A549 (cell line): ENCODE results near the gene RUNX1. TPM values are rescaled to one million over a fixed set of nuclear protein-coding genes. Genes with fewer than 3 reads are reported as not detected.

Experiments
- ATAC-seq, 2 experiments: fragments of 200-7000 bp in 1 of 2; fragments of >200 bp in 1 of 2; cut with Nextera tagmentation in 1 of 2; cut with Tn5 transposase in 1 of 2; 3 replicates each; pipeline versions ENCODE4 v1.8.0 to v1.9.1; 2018 to 2020; ENCODE audit warnings: mild to moderate bottlenecking in 1 of 2, moderate library complexity in 1 of 2
- CTCF ChIA-PET: fragments of 300-600 bp; sonication (Branson Sonifier 250); formaldehyde crosslinking; extraction: SDS; loops from one replicate; lab custom pipeline; 2021; ENCODE audit warnings: antibody characterized with exemption, inconsistent platforms; lab: Yijun Ruan, JAX
- POLR2A ChIA-PET: fragments of 350-600 bp; formaldehyde crosslinking; extraction: SDS; loops from one replicate; lab custom pipeline; 2021; ENCODE audit warnings: antibody characterized with exemption, inconsistent platforms; lab: Yijun Ruan, JAX
- DNase-seq, 2 experiments: peaks; one replicate each; pipeline versions ENCODE4 v3.0.0 to v3.0.0-alpha.2; 2011 to 2016; ENCODE audit warnings: low read depth in 1 of 2, low spot score in 1 of 2
- FAIRE-seq: peaks from 2 replicates; lab custom pipeline; 2011; peaks lifted over from hg19 to GRCh38; lab: Jason Lieb, UNC
- H3K27ac ChIP-seq, 2 experiments: fragments of >200 bp; sonication (Bioruptor Twin); formaldehyde crosslinking; 3 replicates each; pipeline ENCODE4 v1.5.1; 2016 to 2017
- H3K4me1 ChIP-seq: fragments of >200 bp; sonication (Bioruptor Twin); formaldehyde crosslinking; 3 replicates; pipeline ENCODE4 v1.6.1; 2016
- H3K4me2 ChIP-seq: fragments of >200 bp; sonication (Bioruptor Twin); formaldehyde crosslinking; 3 replicates; pipeline ENCODE4 v1.6.1; 2016
- H3K4me3 ChIP-seq: fragments of >200 bp; sonication (Bioruptor Twin); formaldehyde crosslinking; 3 replicates; pipeline ENCODE4 v1.5.1; 2016
- H3K9me3 ChIP-seq: fragments of >200 bp; sonication (Bioruptor Twin); formaldehyde crosslinking; 3 replicates; pipeline ENCODE4 v1.6.1; 2016
- CBX2 ChIP-seq: fragments of 200-600 bp; sonication (generic); IDR thresholded peaks from 2 replicates; pipeline ENCODE4 v1.6.1; 2016; ENCODE audit warnings: low read depth, mild to moderate bottlenecking, borderline replicate concordance
- CEBPB ChIP-seq, 2 experiments: fragments of >200 bp in 1 of 2; sonication (Bioruptor Twin) in 1 of 2; formaldehyde crosslinking in 1 of 2; IDR thresholded peaks; 2 replicates each; pipeline ENCODE4 v1.6.1; 2012 to 2016
- CHD4 ChIP-seq: fragments of 200-600 bp; sonication (generic); IDR thresholded peaks from 2 replicates; pipeline ENCODE4 v1.6.1; 2016; ENCODE audit warnings: antibody characterized with exemption, mild to moderate bottlenecking, borderline replicate concordance
- EP300 ChIP-seq, 2 experiments: fragments of >200 bp; sonication (Bioruptor Twin); formaldehyde crosslinking; IDR thresholded peaks; 2 replicates in 1 of 2; 3 replicates in 1 of 2; pipeline ENCODE4 v1.6.1; 2016 to 2017
- ESRRA ChIP-seq: fragments of 150-350 bp; IDR thresholded peaks from 2 replicates; pipeline ENCODE4 v1.6.1; 2014; ENCODE audit warnings: mild to moderate bottlenecking, low read length, borderline replicate concordance
- FOSL2 ChIP-seq, 2 experiments: fragments of 450-650 bp in 1 of 2; fragments of >200 bp in 1 of 2; sonication (Bioruptor Twin) in 1 of 2; formaldehyde crosslinking; IDR thresholded peaks; 2 replicates each; pipeline versions ENCODE4 v1.5.0 to v1.6.1; 2016 to 2020; ENCODE audit warnings: mild to moderate bottlenecking in 1 of 2, moderate library complexity in 1 of 2
- FOXS1 ChIP-seq: fragments of 250-450 bp; sonication (Bioruptor Pico); IDR thresholded peaks from 2 replicates; pipeline ENCODE4 v1.5.0; 2020; ENCODE audit warnings: mild to moderate bottlenecking, moderate library complexity
- HDAC2 ChIP-seq: fragments of 200-600 bp; sonication (generic); IDR thresholded peaks from 2 replicates; pipeline ENCODE4 v1.6.1; 2016
- HOXB13 ChIP-seq: fragments of 250-450 bp; sonication (Bioruptor Pico); IDR thresholded peaks from 2 replicates; pipeline ENCODE4 v1.5.0; 2020; ENCODE audit warnings: low read depth, mild to moderate bottlenecking, moderate library complexity
- HOXB5 ChIP-seq: fragments of 250-450 bp; sonication (Bioruptor Pico); IDR thresholded peaks from 2 replicates; pipeline ENCODE4 v1.5.0; 2020; ENCODE audit warnings: mild to moderate bottlenecking, moderate library complexity
- MAFK ChIP-seq: fragments of 450-650 bp; IDR thresholded peaks from 2 replicates; pipeline ENCODE4 v1.6.1; 2014; ENCODE audit not compliant: partially characterized antibody
- PHF8 ChIP-seq: fragments of 200-600 bp; sonication (generic); IDR thresholded peaks from 2 replicates; pipeline ENCODE4 v1.6.1; 2016; ENCODE audit warnings: low read depth, mild to moderate bottlenecking, antibody characterized with exemption, moderate library complexity, borderline replicate concordance
- POLR2A ChIP-seq: IDR thresholded peaks from 2 replicates; pipeline ENCODE4 v1.6.1; 2012; ENCODE audit warnings: mild to moderate bottlenecking, low read length
- SREBF2 ChIP-seq: fragments of 450-650 bp; IDR thresholded peaks from 2 replicates; pipeline ENCODE4 v1.6.1; 2014; ENCODE audit warnings: mild to moderate bottlenecking, moderate library complexity
- TP53 ChIP-seq: fragments of 250-450 bp; sonication (Bioruptor Pico); IDR thresholded peaks from 2 replicates; pipeline ENCODE4 v1.5.0; 2021; ENCODE audit warnings: mild to moderate bottlenecking, moderate library complexity
- ZC3H11A ChIP-seq: fragments of 450-650 bp; IDR thresholded peaks from 2 replicates; pipeline ENCODE4 v1.6.1; 2014; ENCODE audit warnings: antibody characterized with exemption, mild to moderate bottlenecking
- ZFP36 ChIP-seq: fragments of 450-650 bp; IDR thresholded peaks from 2 replicates; pipeline ENCODE4 v1.6.1; 2014; ENCODE audit warnings: borderline replicate concordance; ENCODE audit not compliant: partially characterized antibody
- ZNF302 ChIP-seq: fragments of 250-450 bp; sonication (Bioruptor Pico); IDR thresholded peaks from 2 replicates; pipeline ENCODE4 v1.9.0; 2021; ENCODE audit warnings: inconsistent platforms, mild to moderate bottlenecking, moderate library complexity
- ZSCAN20 ChIP-seq: fragments of 250-450 bp; sonication (Bioruptor Pico); IDR thresholded peaks from 2 replicates; pipeline ENCODE4 v1.8.0; 2022; ENCODE audit warnings: mild to moderate bottlenecking, moderate library complexity
- WGBS: methylation state at CpG from one replicate; pipeline ENCODE4 v1.1.6; 2017; ENCODE audit errors: missing lambda C conversion rate; 5-methylcytosine and 5-hydroxymethylcytosine counted together
- polyA plus RNA-seq, 4 experiments: library from polyadenylated mRNA; depleted of rRNA in 3 of 4; stranded (reverse); fragments of >200 nt; fragmentation: RNase III in 1 of 4; extraction: RNeasy Plus Mini Kit Qiagen cat#74134 plus additional on column Dnase treatment in 1 of 4; gene quantifications; 2 replicates in 3 of 4; 3 replicates in 1 of 4; pipeline ENCODE4 v1.2.3, GENCODE V29; 2011 to 2017
- TF ChIP-seq, protein P1 (sequence below): fragments of 250-450 bp; sonication (Bioruptor Pico); IDR thresholded peaks from 2 replicates; pipeline ENCODE4 v1.5.0; 2021; ENCODE audit warnings: mild to moderate bottlenecking, moderate library complexity, borderline replicate concordance
- TF ChIP-seq, protein P2 (sequence below): fragments of >200 bp; sonication (Bioruptor Twin); formaldehyde crosslinking; IDR thresholded peaks from 2 replicates; pipeline ENCODE4 v1.6.1; 2016
- TF ChIP-seq, protein P3 (sequence below): IDR thresholded peaks from 2 replicates; pipeline ENCODE4 v1.6.1; 2012; ENCODE audit warnings: low read depth, borderline replicate concordance
- TF ChIP-seq, protein P4 (sequence below): IDR thresholded peaks from 2 replicates; pipeline ENCODE4 v1.6.1; 2012
- TF ChIP-seq, protein P5 (sequence below): fragments of 250-450 bp; sonication (Bioruptor Pico); IDR thresholded peaks from 2 replicates; pipeline ENCODE4 v1.5.0; 2020; ENCODE audit warnings: low read depth, mild to moderate bottlenecking, moderate library complexity

RUNX1 gene
- polyA plus RNA-seq, 2 of the 4 experiments (the other 2 are of a cell fraction), result 5.5 TPM

DNA sequence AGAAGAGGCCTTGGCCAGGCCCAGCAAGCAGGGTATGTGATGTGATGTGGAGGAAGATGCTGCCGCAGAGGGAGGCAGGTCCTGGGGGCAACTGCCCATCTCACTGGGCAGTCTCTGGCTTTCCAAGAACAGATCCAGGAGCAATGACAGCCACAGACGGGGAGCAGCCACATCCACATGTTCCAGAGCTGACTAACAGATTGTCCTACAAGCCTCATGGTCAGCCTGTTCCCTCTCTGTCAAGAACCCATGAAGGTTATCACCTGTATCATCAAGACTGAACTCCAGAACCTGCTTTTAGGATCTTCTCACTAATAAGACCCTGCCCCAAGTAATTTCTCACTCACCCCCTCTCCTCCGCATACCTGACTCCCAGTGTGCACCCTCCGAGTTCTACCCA lies 187.8 kb downstream of the RUNX1 start:
- Histone ChIP-seq H3K4me2 (no peak overlapping the region), H3K4me1 (peaks cover 51% of the 10 kb centered on the region), H3K4me3 (no peak overlapping the region), H3K27ac (no peak overlapping the region), H3K9me3 (no peaks in the 10 kb centered on the region)
- no peak for ATAC-seq
- 98% methylated on average over 4 of the region's 4 CpGs for WGBS
- DNase-seq, result no peak
- no peak for FAIRE-seq
- ChIA-PET POLR2A (no interaction called here), CTCF (no interaction called here)
- TF ChIP-seq, protein P1, sequence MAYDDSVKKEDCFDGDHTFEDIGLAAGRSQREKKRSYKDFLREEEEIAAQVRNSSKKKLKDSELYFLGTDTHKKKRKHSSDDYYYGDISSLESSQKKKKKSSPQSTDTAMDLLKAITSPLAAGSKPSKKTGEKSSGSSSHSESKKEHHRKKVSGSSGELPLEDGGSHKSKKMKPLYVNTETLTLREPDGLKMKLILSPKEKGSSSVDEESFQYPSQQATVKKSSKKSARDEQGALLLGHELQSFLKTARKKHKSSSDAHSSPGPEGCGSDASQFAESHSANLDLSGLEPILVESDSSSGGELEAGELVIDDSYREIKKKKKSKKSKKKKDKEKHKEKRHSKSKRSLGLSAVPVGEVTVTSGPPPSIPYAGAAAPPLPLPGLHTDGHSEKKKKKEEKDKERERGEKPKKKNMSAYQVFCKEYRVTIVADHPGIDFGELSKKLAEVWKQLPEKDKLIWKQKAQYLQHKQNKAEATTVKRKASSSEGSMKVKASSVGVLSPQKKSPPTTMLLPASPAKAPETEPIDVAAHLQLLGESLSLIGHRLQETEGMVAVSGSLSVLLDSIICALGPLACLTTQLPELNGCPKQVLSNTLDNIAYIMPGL, result no peak
- TF ChIP-seq PHF8, result no peak
- no peak for TF ChIP-seq POLR2A
- TF ChIP-seq ZNF302, result no peak
- TF ChIP-seq, protein P2, sequence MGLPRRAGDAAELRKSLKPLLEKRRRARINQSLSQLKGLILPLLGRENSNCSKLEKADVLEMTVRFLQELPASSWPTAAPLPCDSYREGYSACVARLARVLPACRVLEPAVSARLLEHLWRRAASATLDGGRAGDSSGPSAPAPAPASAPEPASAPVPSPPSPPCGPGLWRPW, result no peak
- no peak for TF ChIP-seq SREBF2
- no peak for TF ChIP-seq FOXS1 (CRISPR knock-in tag)
- no peak for TF ChIP-seq TP53 (CRISPR knock-in tag)
- TF ChIP-seq CHD4, result no peak
- no peak for TF ChIP-seq HOXB13

DNA sequence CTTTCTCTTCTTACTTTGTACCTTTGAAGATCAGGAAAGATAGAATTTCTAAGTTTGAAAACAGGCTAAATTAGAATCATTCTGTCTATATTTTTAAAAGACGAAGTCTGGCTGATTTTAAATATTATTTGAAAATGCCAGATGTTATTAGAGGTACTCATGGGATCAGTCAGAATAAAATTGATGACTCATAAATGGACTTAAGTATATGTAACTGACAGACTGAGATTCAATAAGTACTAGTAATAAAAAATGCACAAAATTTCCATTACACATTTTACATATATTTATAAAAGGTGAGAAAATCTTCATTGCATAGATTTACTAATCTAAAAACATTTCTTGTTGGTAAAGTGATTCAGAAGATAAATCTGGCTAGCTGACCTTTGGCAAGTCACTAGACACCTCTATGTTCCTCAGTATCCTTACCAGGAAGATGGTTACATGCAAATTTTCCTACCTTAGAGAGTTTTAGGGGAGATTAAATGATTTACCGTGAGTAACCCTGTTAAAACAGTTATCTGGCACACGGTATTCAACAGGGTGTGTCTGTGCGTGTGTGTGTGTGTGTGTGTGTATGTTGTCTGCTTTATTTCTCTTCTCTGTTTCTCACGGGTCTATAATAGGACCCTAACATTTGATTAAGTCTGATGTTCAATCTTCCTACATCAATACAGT lies 189.0 kb downstream of the RUNX1 start:
- WGBS, result 82% methylated on average over 5 of the region's 5 CpGs
- Histone ChIP-seq H3K9me3 (no peaks in the 10 kb centered on the region), H3K4me1 (peaks cover 40% of the 10 kb centered on the region), H3K4me3 (no peak overlapping the region), H3K4me2 (no peak overlapping the region), H3K27ac (no peak overlapping the region)
- ChIA-PET CTCF (no interaction called here), POLR2A (no interaction called here)
- TF ChIP-seq FOSL2 (IDR thresholded peaks at IDR 0.05) (no peak), FOSL2 (CRISPR knock-in tag; IDR thresholded peaks at IDR 0.05) (peak; percentile 61), CEBPB (IDR thresholded peaks at IDR 0.05) (no peak)
- no peak for DNase-seq
- no peak for ATAC-seq
- no peak for FAIRE-seq

DNA sequence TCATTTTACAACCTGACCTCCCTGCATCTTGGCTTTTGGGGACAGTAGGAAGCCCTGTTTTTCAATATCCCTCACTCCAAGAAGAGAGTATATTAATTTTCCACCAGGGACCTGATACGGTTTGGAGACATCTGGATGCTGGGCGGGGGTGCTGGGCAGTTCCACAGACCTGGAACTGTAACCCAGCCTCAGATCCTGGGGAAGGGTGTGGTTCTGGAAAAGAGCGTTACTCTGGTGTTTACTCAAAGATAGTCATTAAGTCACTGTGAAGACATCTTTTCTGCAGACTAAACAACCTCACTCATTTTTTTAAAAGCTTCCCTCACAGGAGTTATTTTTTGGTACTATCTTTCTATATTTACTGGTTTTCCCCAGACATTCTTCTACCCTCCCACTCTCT lies 190.5 kb downstream of the RUNX1 start:
- CTCF ChIA-PET, result interaction anchor here (1.0 to 4.9 kb wide), 2 partner anchors 10 to 113 kb away, joined by 4 to 19 read pairs; no protein-coding TSS in a partner anchor
- DNase-seq (no peak), FAIRE-seq (no peak), ATAC-seq (no peak)
- POLR2A ChIA-PET, result interaction anchor here (0.5 to 1.0 kb wide), 2 partner anchors 46 to 47 kb away, joined by 3 read pairs; no protein-coding TSS in a partner anchor
- Histone ChIP-seq H3K4me2 (peak overlapping the region; percentile 28; the same call in 1 of the 3 replicates), H3K9me3 (no peaks in the 10 kb centered on the region), H3K27ac (no peak overlapping the region; a peak in 1 of 6 replicates), H3K4me3 (no peak overlapping the region), H3K4me1 (peaks cover 26% of the 10 kb centered on the region)
- TF ChIP-seq, protein P3, sequence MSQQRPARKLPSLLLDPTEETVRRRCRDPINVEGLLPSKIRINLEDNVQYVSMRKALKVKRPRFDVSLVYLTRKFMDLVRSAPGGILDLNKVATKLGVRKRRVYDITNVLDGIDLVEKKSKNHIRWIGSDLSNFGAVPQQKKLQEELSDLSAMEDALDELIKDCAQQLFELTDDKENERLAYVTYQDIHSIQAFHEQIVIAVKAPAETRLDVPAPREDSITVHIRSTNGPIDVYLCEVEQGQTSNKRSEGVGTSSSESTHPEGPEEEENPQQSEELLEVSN, result no peak
- TF ChIP-seq CBX2 (no peak), HDAC2 (no peak), POLR2A (no peak), SREBF2 (no peak), ESRRA (no peak), HOXB5 (CRISPR knock-in tag) (no peak), ZSCAN20 (CRISPR knock-in tag) (no peak), MAFK (no peak), EP300 (IDR thresholded peaks at IDR 0.05) (no peak), FOXS1 (CRISPR knock-in tag) (no peak), CHD4 (no peak), CEBPB (IDR thresholded peaks at IDR 0.05) (no peak), ZC3H11A (no peak), ZFP36 (no peak)
- TF ChIP-seq, protein P4, sequence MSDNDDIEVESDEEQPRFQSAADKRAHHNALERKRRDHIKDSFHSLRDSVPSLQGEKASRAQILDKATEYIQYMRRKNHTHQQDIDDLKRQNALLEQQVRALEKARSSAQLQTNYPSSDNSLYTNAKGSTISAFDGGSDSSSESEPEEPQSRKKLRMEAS, result no peak
- TF ChIP-seq, protein P5, sequence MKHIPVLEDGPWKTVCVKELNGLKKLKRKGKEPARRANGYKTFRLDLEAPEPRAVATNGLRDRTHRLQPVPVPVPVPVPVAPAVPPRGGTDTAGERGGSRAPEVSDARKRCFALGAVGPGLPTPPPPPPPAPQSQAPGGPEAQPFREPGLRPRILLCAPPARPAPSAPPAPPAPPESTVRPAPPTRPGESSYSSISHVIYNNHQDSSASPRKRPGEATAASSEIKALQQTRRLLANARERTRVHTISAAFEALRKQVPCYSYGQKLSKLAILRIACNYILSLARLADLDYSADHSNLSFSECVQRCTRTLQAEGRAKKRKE, result no peak
- 74% methylated on average over 3 of the region's 3 CpGs for WGBS
